Stimulated activated CD8-positive, alpha-beta memory T cell treated with anti-CD3 and anti-CD28 coated beads, Interleukin-2, amount 100 ng/mL, for 1 hour (primary cell): ENCODE data around the gene CD276.
"Not testable (repeated sequence)": the region's sequence is repeated elsewhere in the genome, so short reads cannot be mapped to it uniquely, and the experiment has no call there.

Source experiments
- DNase-seq, 2 donors: peaks; one replicate each; pipeline ENCODE4 v3.0.0-alpha.2; 2020; ENCODE audit warnings: low read depth in 2 of 2

Gene CD276

DNA sequence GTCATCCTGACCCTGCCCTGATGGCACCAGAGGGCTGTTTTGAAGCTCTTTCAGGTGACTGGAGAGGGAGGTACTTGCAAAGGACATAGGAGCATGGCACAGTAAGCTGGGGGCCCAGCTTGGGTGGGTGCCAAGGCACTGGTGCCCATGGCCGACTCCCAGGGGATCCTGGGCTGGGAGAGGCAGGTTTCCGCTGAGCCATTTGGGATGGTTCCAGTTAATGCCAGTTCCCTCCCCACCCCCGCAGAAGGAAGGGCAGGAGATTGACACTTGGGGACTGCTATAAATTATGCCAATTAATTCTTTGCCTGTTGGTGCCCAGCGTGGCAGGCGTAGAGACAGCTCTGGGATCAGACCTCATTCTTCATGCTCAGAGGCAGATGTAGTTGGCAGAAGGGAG lies 26.1 kb downstream of the CD276 start:
- no peak for DNase-seq

DNA sequence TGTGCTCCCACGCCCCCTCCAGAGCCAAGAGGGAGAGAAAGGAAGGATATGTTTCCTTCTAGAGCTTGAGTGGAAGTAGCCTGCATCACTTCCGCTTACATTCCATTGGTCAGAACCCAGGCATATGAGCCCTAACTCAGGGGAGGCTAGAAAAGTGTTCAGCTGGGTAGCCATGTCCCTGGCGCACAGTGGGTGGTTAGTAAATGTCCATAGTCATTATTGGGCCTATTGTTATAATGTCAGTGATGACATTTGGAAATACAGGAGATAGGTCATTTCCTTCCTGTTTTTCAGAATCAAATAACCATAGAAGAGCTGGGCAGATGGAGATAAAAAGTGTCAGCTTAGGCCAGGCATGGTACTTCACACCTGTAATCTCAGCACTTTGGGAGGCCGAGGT lies 27.3 kb downstream of the CD276 start:
- no peak for DNase-seq

DNA sequence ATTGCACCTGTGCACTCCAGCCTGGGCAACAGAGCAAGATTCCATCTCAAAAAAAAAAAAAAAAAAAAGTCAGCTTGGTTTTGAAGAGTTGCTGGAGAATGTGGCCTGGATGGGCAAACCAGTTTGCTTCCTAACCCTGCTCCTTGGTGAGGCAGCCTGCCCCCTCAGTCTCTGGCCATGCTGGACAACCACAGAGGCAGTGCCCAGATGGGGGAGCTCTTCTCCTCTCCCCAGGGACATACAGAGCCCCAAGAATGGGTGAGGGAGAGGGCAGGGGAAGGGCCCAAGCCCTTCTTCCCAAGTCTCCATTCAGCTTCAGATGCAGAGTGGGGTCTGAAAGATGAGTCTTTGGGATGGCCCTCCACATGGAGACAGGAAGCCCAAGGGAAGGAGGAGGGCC lies 27.9 kb downstream of the CD276 start:
- DNase-seq = no peak

DNA sequence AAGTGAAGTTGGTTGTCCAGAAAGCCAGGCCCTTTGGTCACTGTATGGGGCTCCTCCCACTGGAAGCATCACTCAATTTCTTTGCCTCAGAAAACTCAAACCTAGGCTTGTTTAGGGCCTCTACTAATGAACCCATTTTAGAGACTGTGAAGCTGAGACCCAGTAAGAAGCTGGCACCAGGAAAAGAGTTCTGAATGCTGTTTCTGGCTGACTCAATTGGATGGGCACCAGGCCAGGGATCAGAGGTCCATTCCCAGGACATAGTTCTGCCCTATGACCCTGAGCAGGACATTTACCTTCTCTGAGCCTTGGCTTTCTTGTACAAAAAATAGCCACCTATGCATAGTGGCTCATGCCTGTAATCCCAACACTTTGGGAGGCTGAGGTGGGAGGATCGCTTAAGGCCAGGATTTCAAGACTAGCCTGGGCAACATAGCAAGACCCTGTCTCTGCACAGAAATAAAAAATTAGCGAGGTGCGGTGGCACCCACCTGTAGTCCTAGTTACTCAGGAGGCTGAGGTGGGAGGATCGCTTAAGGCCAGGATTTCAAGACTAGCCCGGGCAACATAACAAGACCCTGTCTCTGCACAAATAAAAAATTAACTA lies 30.6 kb downstream of the CD276 start:
- DNase-seq = no peak

DNA sequence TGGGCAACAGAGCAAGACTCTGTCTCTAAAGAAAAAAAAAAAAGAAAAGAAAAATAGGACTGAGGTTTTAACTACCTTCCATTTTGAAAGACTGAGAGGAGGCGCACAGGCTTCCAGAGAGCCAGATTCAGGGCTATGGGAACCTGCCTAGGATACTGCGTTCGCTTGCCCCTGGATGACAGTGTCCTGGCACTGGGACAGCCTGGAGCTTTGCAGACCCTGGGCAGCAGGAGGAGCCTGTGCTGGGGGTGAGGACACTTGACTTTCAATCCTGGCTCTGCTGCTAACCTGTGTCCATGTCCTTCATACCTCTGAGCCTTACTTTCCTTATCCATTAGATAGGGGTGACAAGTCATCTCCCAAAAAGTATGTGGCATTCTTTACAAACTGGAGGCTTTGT lies 31.2 kb downstream of the CD276 start:
- DNase-seq = no peak

DNA sequence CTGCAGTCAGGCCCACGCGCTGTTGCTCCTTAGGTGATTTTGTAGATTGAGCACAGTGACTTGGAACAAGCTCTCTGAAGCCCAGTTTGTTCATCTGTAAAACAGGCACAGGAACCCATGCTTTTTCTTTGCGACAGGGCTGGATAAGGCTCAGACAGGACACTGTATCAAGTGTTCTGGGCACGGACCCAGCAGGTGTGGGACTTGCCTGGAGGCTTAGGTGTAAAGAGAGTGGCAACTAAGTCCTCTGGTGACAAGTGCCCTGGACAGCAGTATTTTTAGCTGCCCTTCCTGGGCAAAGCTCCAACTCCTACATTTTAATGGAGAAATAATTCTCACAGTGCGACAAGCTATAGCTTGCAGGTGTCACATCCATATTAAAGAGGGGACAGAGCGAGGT lies 32.2 kb downstream of the CD276 start:
- no peak for DNase-seq

DNA sequence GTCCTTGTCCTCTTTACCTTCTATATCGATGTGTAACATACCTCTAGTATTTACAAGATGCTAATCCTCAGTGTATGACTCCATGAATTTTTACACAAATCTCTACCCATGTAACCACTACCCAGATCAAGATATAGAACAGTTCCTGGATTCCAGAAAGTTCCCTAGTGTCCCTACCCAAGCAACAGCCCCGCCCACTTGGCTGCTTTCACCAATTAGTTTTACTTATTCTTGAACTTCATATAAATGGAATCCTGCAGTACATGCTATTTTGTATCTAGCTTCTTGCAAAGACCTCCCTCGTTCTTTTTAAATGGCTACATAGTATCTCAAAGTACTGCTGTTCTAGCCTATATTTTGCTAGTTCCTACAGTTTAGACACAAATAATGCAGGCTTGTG lies 33.0 kb downstream of the CD276 start:
- no peak for DNase-seq

DNA sequence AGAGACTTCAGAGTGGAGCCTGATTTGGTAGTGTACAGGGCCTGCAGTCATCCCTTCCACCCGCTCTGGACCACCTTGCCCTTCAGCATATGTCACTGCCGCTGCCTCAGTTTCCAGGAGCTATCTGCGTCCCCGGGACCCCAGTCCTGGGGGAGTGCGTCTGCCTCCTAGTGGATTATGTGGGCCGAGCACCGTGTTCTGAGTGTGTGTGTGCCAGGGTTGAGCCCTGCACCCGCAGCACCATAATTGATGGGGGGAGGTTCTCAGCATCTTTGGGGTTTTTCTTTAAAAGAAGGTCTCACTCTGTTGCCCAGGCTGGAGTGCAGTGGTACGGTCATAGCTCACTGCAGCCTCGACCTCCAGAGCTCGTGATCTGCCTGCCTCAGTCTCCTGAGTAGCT lies 33.6 kb downstream of the CD276 start:
- DNase-seq = no peak

DNA sequence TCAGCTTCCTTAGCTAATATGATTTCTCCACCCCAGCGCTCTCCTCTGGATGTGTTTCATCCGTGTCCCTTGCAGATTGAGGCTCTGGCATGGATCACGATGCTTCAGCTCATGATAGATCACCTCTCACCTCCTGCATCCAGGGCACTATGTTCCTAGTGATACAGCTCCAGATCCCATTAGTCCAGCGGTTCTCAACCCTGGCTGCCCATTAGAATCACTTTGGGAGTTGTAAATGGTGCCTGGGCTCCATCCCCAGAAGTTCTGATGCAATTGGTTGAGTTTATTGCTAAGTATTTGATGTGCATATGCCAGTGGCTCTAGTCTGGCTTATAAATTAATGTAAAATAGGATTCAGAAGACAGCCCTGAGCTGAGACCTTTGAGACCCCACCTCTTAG lies 34.5 kb downstream of the CD276 start:
- DNase-seq = no peak

DNA sequence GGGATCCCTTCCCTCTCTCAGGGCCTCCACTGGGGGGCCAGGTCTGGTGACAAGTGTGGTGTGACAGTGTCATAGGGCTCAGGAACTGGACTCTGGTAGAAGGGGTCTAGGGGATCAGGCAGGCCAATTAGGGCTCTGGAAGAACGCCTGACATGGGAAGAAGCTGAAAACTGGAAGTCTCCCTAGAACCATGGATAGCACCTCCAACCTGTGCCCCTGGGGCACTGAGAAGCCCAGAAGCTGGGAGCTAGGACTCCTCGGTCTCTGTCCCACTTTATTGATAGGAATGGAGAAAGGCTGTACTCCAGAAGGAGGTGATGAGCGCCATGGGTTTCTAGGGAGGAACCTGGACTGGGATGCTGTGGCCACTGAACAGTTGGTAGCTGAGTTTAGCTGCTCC lies 38.2 kb downstream of the CD276 start:
- no peak for DNase-seq

DNA sequence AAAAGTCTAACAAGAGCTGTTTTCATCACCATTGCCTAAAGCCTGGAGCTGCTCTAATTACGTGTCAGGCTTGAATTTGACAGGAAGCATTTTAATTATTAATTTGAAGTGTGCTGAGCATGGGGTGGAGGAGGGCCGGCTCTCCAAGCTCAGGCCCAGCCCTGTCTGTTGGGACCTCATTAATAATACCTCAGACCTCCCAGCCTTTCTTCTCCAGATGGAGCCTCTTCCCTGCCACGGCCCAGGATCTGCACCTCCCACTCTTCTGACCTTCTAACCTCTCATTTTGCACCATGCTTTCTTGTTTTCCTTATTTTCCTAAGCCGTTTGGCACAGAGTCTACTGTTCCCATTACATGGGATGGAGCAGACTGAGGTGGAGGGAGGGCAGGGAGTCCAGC lies 39.0 kb downstream of the CD276 start:
- DNase-seq = no peak

DNA sequence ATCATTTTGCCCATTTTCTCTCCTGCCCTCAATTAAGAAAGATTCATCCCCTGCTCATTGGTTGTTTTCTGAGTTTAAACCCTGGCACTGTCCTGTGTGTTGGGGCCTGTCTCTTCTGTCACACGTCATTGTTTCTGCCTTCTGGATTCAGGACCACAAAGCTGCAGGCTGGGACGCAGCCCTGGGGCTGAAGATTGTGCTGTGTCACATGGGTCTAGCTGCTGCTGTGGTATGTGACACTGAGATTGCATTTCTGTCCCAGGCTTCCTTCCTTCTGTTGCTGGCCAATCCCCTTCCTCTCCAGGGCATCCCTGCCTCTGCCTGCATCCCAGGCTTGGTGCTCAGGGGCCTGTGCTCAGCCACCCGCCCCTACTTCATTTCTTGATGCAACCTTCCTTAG lies 40.0 kb downstream of the CD276 start:
- no peak for DNase-seq

DNA sequence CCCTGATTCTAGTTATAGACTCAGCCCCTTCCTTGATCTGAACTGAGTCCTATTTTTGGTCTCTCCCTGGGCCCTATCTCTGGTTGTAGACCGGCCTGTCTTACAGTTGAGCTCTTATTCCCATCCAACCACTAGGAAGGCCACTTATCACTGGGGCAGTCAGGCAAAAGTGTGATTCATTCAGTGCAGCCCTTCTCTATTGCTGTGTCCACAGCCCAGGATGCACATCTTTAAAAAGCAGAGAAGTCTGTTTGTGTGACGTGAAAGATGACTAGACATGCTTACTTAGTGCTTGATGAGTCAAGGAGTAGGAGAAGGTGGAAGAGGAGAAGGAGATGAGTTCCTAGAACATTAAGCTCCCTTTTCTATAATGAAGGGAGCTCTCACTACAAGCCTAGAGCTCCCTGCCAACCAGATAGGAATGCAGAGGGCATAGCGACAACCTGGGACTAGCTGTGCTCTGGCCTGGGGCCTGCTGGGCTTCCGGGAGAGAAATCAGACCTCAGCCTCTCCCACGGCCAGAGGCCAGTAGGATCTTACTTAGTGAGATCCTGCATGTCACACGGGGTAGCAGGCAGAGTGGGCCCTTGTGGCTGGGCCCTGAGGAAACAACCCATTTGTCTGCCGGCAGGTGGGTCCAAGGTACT lies 43.3 kb downstream of the CD276 start:
- DNase-seq = no peak

DNA sequence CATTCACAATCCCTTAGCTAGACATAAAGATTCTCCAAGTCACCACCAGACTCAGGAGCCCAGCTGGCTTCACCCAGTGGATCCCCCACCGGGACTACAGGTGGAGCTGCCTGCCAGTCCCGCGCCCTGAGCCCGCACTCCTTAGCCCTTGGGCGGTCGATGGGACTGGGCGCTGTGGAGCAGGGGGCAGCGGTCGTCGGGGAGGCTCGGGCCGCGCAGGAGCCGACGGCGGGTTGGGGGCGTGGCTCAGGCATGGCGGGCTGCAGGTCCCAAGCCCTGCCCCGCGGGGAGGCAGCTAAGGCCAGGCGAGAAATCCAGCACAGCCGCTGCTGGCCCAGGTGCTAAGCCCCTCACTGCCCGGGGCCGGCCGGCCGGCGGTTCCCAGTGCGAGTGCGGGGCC lies 47.9 kb downstream of the CD276 start:
- DNase-seq = not testable (repeated sequence)

DNA sequence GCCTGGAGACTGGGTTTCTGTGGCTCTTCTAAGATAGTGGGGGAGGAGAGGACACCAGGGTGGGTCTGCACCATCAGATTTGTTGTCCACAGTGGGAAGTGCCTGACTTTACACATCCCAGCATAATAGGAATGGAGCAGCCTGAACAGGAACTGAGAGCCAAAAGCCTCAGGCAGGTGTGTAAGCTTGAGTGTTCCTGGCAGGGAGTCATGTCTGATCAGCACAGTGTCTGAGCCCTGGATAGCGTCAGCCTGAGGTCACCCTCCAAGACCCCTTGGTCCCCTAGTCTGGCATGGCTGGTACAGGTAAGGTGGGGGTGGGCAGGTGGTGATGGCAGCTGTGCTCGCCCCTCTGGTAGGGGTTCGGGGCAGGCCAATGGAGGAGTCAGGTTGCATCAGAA lies 48.7 kb downstream of the CD276 start:
- DNase-seq = no peak

DNA sequence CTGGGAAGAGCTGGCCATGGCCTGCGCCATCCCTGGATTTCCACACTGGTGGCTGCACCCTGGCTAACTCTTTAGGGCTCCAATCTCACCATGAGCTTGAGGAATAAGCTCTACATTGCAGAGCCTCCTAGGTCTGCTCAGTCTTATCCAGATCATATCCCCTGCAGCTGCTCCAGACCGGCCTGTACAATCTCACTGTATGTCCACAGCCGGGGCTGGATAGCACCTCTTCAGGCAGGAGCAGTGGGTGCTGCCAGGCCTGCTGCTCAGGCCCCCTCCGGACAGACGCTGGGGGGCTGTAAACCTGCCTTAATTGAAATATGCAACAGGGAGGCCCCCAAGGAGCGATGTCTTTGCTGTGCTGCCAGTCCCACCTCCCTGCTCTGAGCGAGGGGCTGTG lies 53.4 kb downstream of the CD276 start:
- DNase-seq = no peak

DNA sequence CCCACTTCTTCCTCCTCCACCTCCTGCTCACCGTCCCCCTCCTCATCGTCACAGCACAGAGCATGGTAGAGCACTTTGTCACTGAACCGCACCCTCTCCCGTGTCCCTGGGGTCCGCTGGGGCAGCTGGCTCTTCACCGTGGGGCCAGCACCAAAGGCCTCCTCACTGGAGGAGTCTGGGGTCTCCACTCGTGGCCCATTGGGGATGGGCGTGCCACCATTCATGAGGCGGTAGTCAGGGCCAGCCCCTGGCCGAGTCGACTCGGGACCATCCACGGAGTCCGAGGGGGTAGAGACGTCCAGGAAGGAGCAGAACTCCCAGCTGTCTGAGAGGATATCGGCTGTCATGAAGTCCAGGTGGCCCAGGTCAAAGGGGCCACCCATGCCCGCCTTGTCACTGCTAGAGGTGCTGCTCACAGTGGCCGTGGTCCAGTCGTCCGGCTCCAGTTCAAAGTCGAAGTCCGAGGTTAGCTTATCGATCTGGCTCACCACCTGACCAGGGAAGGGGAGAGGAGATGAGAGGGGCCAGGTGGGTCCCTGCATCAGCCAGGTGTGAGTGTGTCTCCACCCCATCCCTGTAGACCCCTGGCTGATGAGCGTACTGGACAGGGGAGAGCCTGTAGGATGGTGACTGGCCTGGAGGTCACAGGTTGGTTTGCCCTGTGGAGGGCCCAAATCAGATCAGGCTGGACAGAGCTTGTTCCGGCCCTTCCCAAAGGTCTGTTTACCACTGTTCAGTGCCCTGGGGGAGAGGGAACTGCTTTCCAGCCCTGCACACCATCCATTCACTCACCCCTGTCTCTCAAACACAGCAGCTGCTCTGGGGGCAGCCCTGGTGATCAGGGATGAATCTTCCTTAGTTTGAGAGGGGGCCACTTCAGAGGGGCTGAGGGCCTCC lies 56.2 kb downstream of the CD276 start:
- DNase-seq = no peak

DNA sequence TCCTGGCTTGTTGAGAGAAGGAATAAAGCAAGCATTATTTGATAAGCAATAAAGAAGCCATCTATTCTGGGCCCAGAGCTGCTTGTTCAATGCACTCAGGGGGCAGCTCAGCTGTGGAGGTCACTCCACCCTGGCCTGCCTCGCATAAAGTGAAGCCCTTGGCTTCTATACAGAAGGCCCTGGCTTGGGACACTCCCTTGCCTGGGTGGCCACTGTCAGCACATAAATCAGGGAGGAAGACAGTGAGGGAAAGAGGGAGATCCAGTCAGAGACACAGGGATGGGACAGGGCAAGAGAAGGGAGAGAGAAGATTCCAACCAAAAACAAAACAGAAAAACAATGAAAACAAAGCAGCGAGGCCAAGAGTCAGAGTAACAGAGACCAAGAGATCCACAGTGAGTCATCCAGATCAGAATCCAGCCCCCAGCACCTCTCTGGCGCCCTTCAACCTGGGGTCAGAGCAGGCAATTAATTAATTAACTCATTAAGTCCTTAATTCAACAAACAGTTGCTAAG lies 57.2 kb downstream of the CD276 start:
- no peak for DNase-seq

DNA sequence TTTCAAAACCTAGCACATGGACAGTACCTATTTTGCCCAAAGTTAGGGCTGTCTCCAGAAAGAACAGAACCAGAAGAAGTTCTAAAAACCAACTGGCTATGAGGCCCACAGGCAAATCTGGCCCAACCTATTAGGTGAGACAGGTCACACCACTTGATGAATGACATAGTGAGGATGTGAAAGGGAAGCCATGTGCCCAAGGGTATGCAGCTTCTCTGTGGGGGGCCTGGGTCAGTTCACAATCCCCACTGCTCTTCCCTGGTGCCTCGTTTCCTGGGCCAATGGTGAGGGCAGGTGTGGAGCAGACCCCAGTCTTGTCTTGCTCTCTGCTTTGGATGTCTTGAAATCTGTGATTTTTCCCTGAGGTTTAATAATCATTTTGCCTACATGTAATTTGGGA lies 60.1 kb downstream of the CD276 start:
- DNase-seq = no peak

DNA sequence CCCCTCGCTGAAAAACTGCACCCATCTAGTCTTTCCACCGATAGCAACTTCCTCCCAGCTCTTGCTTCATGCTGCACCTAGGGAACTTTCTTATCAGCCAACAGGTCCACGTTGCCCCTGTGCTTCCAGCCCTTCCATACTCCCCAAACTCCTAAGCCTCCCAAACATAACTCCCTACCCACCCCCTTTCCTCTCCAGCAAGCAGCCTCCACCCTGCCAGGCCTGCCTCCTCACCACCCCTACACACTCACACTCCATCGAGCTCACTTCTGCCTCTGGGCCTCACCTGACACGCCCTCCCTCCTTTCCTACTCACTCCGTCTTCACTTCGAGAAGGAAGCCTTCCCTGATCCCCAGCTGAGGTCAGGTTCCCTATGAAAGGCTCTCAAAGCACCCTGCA lies 60.9 kb downstream of the CD276 start:
- DNase-seq = no peak

DNA sequence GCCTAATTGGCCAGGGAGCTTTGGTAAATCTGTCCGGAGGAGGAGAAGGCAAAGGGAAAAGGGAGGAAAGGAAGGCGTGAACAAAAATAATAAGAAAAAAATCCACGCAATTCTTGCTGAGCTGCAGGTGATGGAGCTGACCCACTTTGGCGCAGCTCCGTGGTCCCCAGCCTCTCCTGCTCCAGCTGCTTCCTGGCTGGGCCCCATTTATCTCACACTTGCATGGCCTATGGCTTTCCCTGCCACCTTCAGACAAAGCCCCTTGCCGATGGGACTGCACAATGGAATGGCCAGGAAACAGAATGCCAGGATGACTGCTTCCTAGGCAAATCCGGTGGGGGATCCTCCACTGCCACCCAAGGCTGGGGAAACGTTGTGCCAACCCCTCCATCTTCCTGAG lies 62.1 kb downstream of the CD276 start:
- no peak for DNase-seq

DNA sequence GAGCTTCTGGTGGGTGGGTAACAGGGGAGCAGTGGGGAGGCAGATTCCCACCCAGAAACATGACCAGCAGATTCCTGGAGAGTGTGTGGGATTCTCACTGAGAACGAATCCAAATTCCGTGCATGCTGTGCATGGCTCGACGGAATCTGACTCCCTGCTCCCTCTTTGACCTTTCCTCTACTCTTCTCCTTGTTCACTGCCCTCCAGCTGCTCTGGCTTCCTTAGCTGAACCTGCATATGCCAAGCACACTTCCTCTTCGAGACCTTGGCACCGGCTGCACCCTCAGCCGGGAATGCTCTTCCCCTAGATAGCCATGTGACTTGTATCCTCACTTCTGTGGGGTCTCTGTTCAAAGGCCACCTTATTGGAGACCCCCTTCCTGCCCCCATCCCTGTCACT lies 62.7 kb downstream of the CD276 start:
- DNase-seq = no peak
